Measurements from ENCODE around the gene NNAT.

Gene NNAT

GRCh38 chr20:37503256-37503927, 17.7 kb upstream of the NNAT start:
- DNase-seq: no peak

GRCh38 chr20:37504404-37505096, 16.5 kb upstream of the NNAT start:
- no peak for DNase-seq

- DNase-seq: no peak
These were observed 15.5 kb upstream of the NNAT start for GRCh38 chr20:37505263-37506151.

- DNase-seq: no peak
These were observed 14.8 kb upstream of the NNAT start for GRCh38 chr20:37506152-37506725.

- DNase-seq: no peak
These were observed 10.8 kb upstream of the NNAT start for GRCh38 chr20:37510226-37510625.

- DNase-seq: no peak
These were observed 9.3 kb upstream of the NNAT start for GRCh38 chr20:37511610-37512275.

GRCh38 chr20:37513779-37514359, 7.2 kb upstream of the NNAT start:
- DNase-seq: no peak

GRCh38 chr20:37515876-37516275, 5.2 kb upstream of the NNAT start:
- no peak for DNase-seq

GRCh38 chr20:37516811-37517750, 4.0 kb upstream of the NNAT start:
- no peak for DNase-seq

GRCh38 chr20:37518059-37518458, 3.0 kb upstream of the NNAT start:
- DNase-seq: no peak

- peak; percentile 34 for DNase-seq
These were observed 2.2 kb upstream of the NNAT start for GRCh38 chr20:37518606-37519507.

GRCh38 chr20:37519508-37520418, 1.3 kb upstream of the NNAT start:
- peak; percentile 9 for DNase-seq

- no peak for DNase-seq
These were observed 563 bp upstream of the NNAT start for GRCh38 chr20:37520419-37520955.

GRCh38 chr20:37522260-37523011, 1.4 kb downstream of the NNAT start:
- no peak for DNase-seq

GRCh38 chr20:37523012-37523391, 2.0 kb downstream of the NNAT start:
- DNase-seq: no peak

- peak; percentile 51 for DNase-seq
These were observed 3.1 kb downstream of the NNAT start for GRCh38 chr20:37523911-37524700.
